Activated T-cell treated with anti-CD3 and anti-CD28 coated beads, Interleukin-2, amount 50 U/mL, for 72 hours (primary cell): Measurements from ENCODE around the gene PABPC1L. TPM values are rescaled to one million over a fixed set of nuclear protein-coding genes. Genes with fewer than 3 reads are reported as not detected.
"Not testable (repeated sequence)": the region's sequence is repeated elsewhere in the genome, so short reads cannot be mapped to it uniquely, and the experiment has no call there.

ENCODE experiments used
- ATAC-seq, 2 donors: fragments of 150-1000 bp; cut with Tn5 transposase; replicated peaks in 1 of 2; 2 replicates each; pipeline ENCODE4 v1.10.0; 2021; ENCODE audit warnings: moderate library complexity in 2 of 2, mild to moderate bottlenecking in 1 of 2
- DNase-seq, 2 donors: peaks; one replicate each; pipeline ENCODE4 v3.0.0; 2021 to 2022; ENCODE audit warnings: mixed read lengths in 1 of 2
- H3K27ac Mint-ChIP-seq: one replicate; pipeline ENCODE4 v1.8.0; 2022; ENCODE audit warnings: mild to moderate bottlenecking, moderate library complexity, mixed read lengths
- H3K27me3 Mint-ChIP-seq: one replicate; pipeline ENCODE4 v1.8.0; 2022; ENCODE audit warnings: low read depth, mixed read lengths
- H3K36me3 Mint-ChIP-seq, 2 donors: one replicate each; pipeline ENCODE4 v1.8.0; 2022; ENCODE audit warnings: mixed read lengths in 2 of 2, mild to moderate bottlenecking in 1 of 2; ENCODE audit not compliant: insufficient read depth in 2 of 2
- H3K4me1 Mint-ChIP-seq: one replicate; pipeline ENCODE4 v1.8.0; 2022; ENCODE audit warnings: low read depth, mixed read lengths
- H3K4me3 Mint-ChIP-seq, 2 donors: one replicate each; pipeline ENCODE4 v1.8.0; 2022; ENCODE audit warnings: mild to moderate bottlenecking in 2 of 2, mixed read lengths in 2 of 2, moderate library complexity in 2 of 2
- H3K9me3 Mint-ChIP-seq, 2 donors: one replicate each; pipeline ENCODE4 v1.8.0; 2022; ENCODE audit warnings: mixed read lengths in 2 of 2
- total RNA-seq, 2 donors: library from RNA; stranded (reverse); gene quantifications; one replicate each; pipeline ENCODE4 v1.2.3, GENCODE V29; 2022

Gene PABPC1L
- 100 to 1,000 TPM; 138 to 162 TPM for total RNA-seq

GRCh38 chr20:44909872-44910689 lies at the start of gene PABPC1L:
Gene PABPC1L, plus strand, starts transcription at chr20:44910060. Its CDS starts 84 bp downstream, at chr20:44910144.
- H3K4me1 Mint-ChIP-seq = peaks cover 47% of the 10 kb centered on the region
- H3K27me3 Mint-ChIP-seq = no peaks in the 10 kb centered on the region
- peak within 1 kb of the TSS; percentile 92 to 94 for H3K4me3 Mint-ChIP-seq
- no peaks in the 10 kb centered on the region for H3K9me3 Mint-ChIP-seq
- DNase-seq = peak; percentile 85 to 87
- peak; percentile 92 to 93 for ATAC-seq
- peak within 1 kb of the TSS; percentile 76 for H3K27ac Mint-ChIP-seq
- peaks cover 8 to 22% of the 10 kb centered on the region in 2 donors for H3K36me3 Mint-ChIP-seq

DNA sequence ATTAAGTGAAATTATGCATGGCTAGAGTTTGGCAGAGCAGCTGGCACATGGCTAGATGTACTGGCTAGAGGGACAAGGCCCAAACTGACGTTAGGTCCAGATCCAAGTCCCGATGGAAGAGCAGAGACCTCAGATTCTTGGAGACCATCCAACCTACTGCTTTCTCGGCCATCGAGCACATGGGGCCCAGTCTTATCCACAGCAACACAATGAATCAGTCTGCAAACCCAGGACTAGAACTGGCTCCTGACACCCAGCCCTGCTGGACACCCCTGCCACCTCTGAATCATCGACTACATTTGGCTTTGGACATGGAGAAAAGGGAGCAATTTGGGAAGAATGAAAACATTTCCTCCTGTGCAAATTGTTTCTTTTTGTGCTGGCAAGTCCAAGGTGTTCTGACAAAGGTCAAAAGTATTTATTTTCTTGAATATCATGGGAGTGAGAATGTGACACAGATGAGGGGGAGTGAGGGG lies 48.3 kb upstream of the PABPC1L start:
- Mint-ChIP-seq H3K4me1 (peaks cover 1% of the 10 kb centered on the region), H3K27ac (no peak overlapping the region), H3K36me3 (no peaks in the 10 kb centered on the region), H3K27me3 (no peaks in the 10 kb centered on the region), H3K9me3 (peaks cover 0 to 1% of the 10 kb centered on the region in 2 donors), H3K4me3 (no peak overlapping the region)
- ATAC-seq = no peak
- no peak for DNase-seq

DNA sequence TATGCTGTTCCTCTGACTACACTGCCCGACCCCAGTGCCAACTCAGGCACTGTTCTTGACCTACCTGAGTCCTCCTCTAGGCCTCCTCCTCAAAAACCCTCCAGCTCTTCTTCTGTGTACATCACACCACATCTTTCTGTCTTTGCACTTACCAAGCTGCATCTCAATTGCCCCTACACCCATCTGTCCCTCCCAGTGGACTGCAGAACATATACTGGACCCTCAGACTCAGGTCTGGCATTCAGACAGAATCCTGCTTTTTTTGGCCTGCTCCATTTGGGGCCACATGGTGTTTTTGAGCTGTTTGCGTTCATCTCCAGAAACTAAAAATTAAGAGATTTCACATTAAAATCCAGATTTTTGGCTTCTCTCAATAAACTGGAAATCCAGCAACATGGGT lies 47.6 kb upstream of the PABPC1L start:
- H3K4me3 Mint-ChIP-seq = no peak overlapping the region
- H3K27me3 Mint-ChIP-seq = no peaks in the 10 kb centered on the region
- no peaks in the 10 kb centered on the region for H3K36me3 Mint-ChIP-seq
- no peak overlapping the region for H3K27ac Mint-ChIP-seq
- ATAC-seq = no peak
- DNase-seq = no peak
- no peaks in the 10 kb centered on the region for H3K9me3 Mint-ChIP-seq
- peaks cover 7% of the 10 kb centered on the region for H3K4me1 Mint-ChIP-seq

DNA sequence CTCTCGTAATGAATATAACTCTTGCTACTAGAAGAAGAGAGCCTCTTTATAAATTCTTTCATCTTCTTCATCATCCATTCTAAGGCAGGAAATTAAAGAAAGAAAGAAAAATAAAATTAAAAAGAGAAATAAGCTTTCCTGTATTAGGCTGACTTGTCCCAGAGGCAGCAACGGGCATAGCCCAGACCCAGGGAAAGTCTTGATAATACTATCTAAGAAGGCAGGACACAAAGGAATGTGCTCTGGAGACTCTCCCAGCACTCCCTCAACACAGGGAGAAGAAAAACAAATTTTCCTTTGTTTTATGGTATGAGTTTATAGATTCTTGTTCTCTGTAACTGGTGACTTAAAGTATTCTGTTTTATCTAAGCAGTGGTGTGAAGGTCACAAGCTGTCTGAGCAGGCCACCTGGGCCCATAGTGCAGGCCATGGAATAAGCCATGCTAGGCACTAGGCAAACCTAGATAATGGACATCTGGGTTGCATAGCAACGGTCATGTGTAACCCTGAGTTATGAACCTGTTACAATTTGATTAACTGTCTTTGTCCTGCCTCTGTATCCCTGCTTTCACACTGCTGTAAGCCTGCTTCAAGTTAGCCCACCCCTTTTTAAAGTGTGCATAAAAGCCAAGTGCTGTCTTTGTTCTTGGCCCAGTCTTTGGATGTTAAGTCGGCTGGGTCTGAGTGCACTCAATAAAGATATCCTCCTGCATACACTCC lies 46.3 kb upstream of the PABPC1L start:
- not testable (repeated sequence) for DNase-seq, H3K9me3 Mint-ChIP-seq, H3K36me3 Mint-ChIP-seq, H3K27ac Mint-ChIP-seq, H3K27me3 Mint-ChIP-seq, ATAC-seq, H3K4me3 Mint-ChIP-seq
- peaks cover 11% of the 10 kb centered on the region for H3K4me1 Mint-ChIP-seq

DNA sequence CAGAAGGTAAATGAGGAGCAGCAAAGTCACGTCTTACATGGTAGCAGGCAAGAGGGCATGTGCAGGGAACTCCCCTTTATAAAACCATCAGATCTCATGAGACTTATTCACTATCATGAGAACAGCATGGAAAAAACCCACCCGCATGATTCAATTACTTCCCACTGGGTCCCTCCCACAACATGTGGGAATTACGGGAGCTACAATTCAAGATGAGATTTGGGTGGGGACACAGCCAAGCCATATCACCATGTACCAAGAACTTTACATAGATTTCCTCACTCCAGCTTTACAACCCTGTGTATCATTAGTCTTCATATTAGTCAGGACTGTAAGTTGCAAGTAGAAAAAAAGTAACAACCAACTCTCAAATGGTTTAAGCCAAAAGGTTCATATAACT lies 45.4 kb upstream of the PABPC1L start:
- not testable (repeated sequence) for H3K27ac Mint-ChIP-seq, H3K27me3 Mint-ChIP-seq, DNase-seq, H3K4me3 Mint-ChIP-seq, H3K36me3 Mint-ChIP-seq, H3K9me3 Mint-ChIP-seq, ATAC-seq
- peaks cover 11% of the 10 kb centered on the region for H3K4me1 Mint-ChIP-seq

DNA sequence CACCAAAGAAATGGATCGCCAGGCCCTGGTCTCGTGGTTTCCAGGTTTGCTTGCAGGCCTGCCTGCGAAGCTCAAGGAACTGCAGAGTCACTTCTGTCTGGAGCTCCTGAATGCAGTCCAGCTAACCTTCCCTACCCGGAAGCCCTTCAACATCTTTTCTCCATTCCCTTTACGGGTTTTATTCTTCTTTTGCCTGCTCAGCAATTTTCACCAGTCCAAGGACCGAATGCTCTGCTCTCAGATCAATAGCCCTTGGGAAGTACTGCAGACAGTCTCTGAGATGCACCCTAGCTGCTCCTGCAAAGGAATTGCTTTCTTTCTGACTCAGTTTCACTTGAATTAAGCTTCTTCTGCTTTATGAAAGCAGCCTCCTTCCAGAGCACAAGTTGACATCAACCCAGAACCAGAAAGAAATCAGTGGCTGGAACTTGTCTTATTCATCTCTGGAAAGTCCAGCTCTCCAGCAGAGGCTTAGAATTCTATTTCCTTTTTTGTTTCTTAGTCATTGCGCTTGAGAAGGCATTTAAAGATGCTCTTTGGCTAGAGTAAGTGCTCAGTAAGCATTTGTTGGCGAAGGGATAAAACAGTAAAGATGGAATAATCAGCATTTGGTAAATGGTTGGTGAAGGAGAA lies 43.0 kb upstream of the PABPC1L start:
- no peak for DNase-seq
- H3K9me3 Mint-ChIP-seq = no peaks in the 10 kb centered on the region
- no peak for ATAC-seq
- H3K4me1 Mint-ChIP-seq = peaks cover 11% of the 10 kb centered on the region
- H3K4me3 Mint-ChIP-seq = peak overlapping the region; percentile 60 to 67
- H3K27ac Mint-ChIP-seq = no peak overlapping the region
- no peaks in the 10 kb centered on the region for H3K27me3 Mint-ChIP-seq
- no peaks in the 10 kb centered on the region for H3K36me3 Mint-ChIP-seq

GRCh38 chr20:44869471-44869870 lies 40.4 kb upstream of the PABPC1L start:
- Mint-ChIP-seq H3K4me3 (no peak overlapping the region), H3K27me3 (no peaks in the 10 kb centered on the region), H3K9me3 (no peaks in the 10 kb centered on the region), H3K4me1 (peaks cover 11% of the 10 kb centered on the region), H3K27ac (no peak overlapping the region), H3K36me3 (no peaks in the 10 kb centered on the region)
- DNase-seq (no peak), ATAC-seq (no peak)

DNA sequence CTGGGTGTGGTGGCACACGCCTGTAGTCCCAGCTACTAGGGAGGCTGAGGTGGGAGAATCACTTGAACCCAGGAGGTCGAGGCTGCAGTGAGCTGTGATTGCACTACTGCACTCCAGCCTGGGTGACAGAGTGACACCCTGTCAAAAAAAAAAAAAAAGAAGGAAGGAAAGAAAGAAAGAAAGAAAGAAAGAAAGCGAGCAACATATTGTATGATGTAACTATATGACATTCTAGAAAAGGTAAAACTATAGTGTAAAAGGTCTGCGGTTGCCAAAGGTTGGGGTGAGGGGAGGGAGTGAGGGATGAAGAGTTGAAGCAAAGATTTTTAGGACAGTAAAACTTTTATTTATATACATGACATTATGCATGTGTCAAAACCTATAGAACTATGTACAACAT lies 27.5 kb upstream of the PABPC1L start:
- DNase-seq, H3K4me3 Mint-ChIP-seq, H3K36me3 Mint-ChIP-seq, H3K9me3 Mint-ChIP-seq, H3K27me3 Mint-ChIP-seq, ATAC-seq: not testable (repeated sequence)
- Mint-ChIP-seq H3K4me1 (peaks cover 27% of the 10 kb centered on the region), H3K27ac (peak overlapping the region; percentile 24)

DNA sequence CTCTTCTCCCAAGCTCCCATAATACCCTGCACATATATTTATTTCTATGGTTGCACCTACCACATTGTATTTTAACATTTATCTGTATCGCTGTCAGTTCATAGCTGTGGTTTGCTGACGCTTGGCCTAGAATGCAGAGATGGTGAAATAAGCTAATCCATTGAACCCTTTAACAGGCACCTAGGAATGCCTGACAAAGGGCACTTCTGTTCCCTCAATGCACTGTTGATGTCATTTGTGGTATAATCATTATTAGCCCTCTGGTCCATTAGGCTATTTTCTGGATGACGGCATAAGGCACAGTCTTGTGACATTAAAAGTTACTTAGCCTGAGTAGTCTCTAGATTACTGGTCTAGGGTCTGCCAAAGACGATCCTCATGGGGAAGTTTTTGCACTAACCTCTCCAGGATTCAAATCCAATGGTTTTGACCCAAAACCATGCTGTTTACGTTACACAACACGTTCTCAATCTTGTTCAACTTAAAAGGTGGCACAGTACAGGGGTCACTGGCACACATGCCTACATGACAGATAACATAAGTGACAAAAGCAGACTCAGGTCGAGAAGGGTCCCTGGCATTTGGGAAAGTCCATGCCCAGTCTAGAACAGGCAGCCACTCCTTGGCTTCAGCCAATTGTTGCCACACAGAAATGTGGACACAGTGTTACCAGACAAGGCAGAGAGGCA lies 26.5 kb upstream of the PABPC1L start:
- no peak for ATAC-seq
- H3K36me3 Mint-ChIP-seq = peaks cover 3 to 11% of the 10 kb centered on the region in 2 donors
- no peaks in the 10 kb centered on the region for H3K9me3 Mint-ChIP-seq
- no peaks in the 10 kb centered on the region for H3K27me3 Mint-ChIP-seq
- H3K27ac Mint-ChIP-seq = peak overlapping the region; percentile 92
- peak overlapping the region; percentile 97 to 98 for H3K4me3 Mint-ChIP-seq
- peaks cover 37% of the 10 kb centered on the region for H3K4me1 Mint-ChIP-seq
- DNase-seq = no peak

GRCh38 chr20:44884907-44885391 lies 24.9 kb upstream of the PABPC1L start:
- ATAC-seq (no peak), DNase-seq (peak in 1 of 2 donors; percentile 4)
- H3K36me3 Mint-ChIP-seq = peaks cover 3 to 18% of the 10 kb centered on the region in 2 donors
- H3K4me3 Mint-ChIP-seq = peak overlapping the region; percentile 97 to 98
- no peaks in the 10 kb centered on the region for H3K9me3 Mint-ChIP-seq
- H3K27ac Mint-ChIP-seq = peak overlapping the region; percentile 92
- H3K27me3 Mint-ChIP-seq = no peaks in the 10 kb centered on the region
- peaks cover 53% of the 10 kb centered on the region for H3K4me1 Mint-ChIP-seq

- no peaks in the 10 kb centered on the region for H3K27me3 Mint-ChIP-seq
- peak; percentile 99 for DNase-seq
- no peaks in the 10 kb centered on the region for H3K9me3 Mint-ChIP-seq
- H3K4me1 Mint-ChIP-seq = peaks cover 56% of the 10 kb centered on the region
- H3K4me3 Mint-ChIP-seq = peak within 1 kb of the TSS; percentile 97 to 98
- peak within 1 kb of the TSS; percentile 97 for H3K27ac Mint-ChIP-seq
- peak; percentile 97 to 98 for ATAC-seq
- peaks cover 3 to 18% of the 10 kb centered on the region in 2 donors for H3K36me3 Mint-ChIP-seq
Observed at GRCh38 chr20:44885392-44886265, 24.2 kb upstream of the PABPC1L start, which contains the start of gene YWHAB. Gene YWHAB, plus strand, starts transcription at chr20:44885705. Its CDS starts 15,829 bp downstream, at chr20:44901534.

- Mint-ChIP-seq H3K4me3 (peak overlapping the region; percentile 97 to 98), H3K27ac (peak overlapping the region; percentile 97), H3K9me3 (no peaks in the 10 kb centered on the region), H3K36me3 (peaks cover 3 to 18% of the 10 kb centered on the region in 2 donors), H3K27me3 (no peaks in the 10 kb centered on the region), H3K4me1 (peaks cover 61% of the 10 kb centered on the region)
- ATAC-seq (no peak), DNase-seq (no peak)
Observed at GRCh38 chr20:44886266-44886651, 23.6 kb upstream of the PABPC1L start.
